ENCODE data around the gene CRISPLD2.

- TF ChIP-seq GATA2 (IDR thresholded peaks at IDR 0.05; ENCODE audit: low read depth, low read length) (no peak), GATA3 (IDR thresholded peaks at IDR 0.05; ENCODE audit: low read depth, low read length) (no peak)
These were observed 47.9 kb downstream of the CRISPLD2 start for GRCh38 chr16:84867696-84868095.
